NT2/D1 (cell line): ENCODE results near the gene MLF1.

Experiments
- DNase-seq: peaks from one replicate; pipeline ENCODE4 v3.0.0-alpha.2; 2011; ENCODE audit warnings: low read depth, low spot score
- H3K27me3 ChIP-seq: 2 replicates; pipeline ENCODE4 v1.6.0; 2011; ENCODE audit warnings: mild to moderate bottlenecking; ENCODE audit not compliant: insufficient read length, insufficient read depth
- H3K36me3 ChIP-seq: 2 replicates; pipeline ENCODE4 v1.6.1; 2011; ENCODE audit warnings: mild to moderate bottlenecking, low read length, mixed read lengths; ENCODE audit not compliant: insufficient read depth, insufficient read length
- H3K4me1 ChIP-seq: 2 replicates; pipeline ENCODE4 v1.5.1; 2011; ENCODE audit not compliant: insufficient read depth, insufficient read length
- H3K4me3 ChIP-seq: 2 replicates; pipeline ENCODE4 v1.5.1; 2011; ENCODE audit warnings: low read depth; ENCODE audit not compliant: insufficient read length
- H3K9ac ChIP-seq: 2 replicates; pipeline ENCODE4 v1.6.0; 2011; ENCODE audit warnings: low read depth; ENCODE audit not compliant: insufficient read length
- H3K9me3 ChIP-seq: 2 replicates; pipeline ENCODE4 v1.5.1; 2011; ENCODE audit warnings: mild to moderate bottlenecking, low read length; ENCODE audit not compliant: insufficient read depth
- SUZ12 ChIP-seq: IDR thresholded peaks from 2 replicates; pipeline ENCODE4 v1.6.1; 2011; ENCODE audit not compliant: insufficient read length, insufficient read depth; ENCODE audit errors: extremely low read depth
- YY1 ChIP-seq: IDR thresholded peaks from 2 replicates; pipeline ENCODE4 v1.6.1; 2011; ENCODE audit not compliant: insufficient read length, insufficient read depth
- ZNF274 ChIP-seq: IDR thresholded peaks from 2 replicates; pipeline ENCODE4 v1.6.1; 2011; ENCODE audit warnings: mild to moderate bottlenecking, low read depth, low read length

The MLF1 gene

GRCh38 chr3:158563076-158563475 is 7.9 kb upstream of the MLF1 start:
- no peak for TF ChIP-seq SUZ12
- no peak for TF ChIP-seq ZNF274
- TF ChIP-seq YY1 = no peak

GRCh38 chr3:158565076-158565475 is 5.9 kb upstream of the MLF1 start:
- Histone ChIP-seq H3K4me3 (no peak overlapping the region), H3K27me3 (no peaks in the 10 kb centered on the region), H3K36me3 (no peaks in the 10 kb centered on the region), H3K9ac (no peak overlapping the region), H3K9me3 (no peaks in the 10 kb centered on the region), H3K4me1 (no peaks in the 10 kb centered on the region)
- TF ChIP-seq ZNF274 = no peak
- TF ChIP-seq YY1 = no peak
- no peak for TF ChIP-seq SUZ12
- DNase-seq = no peak

More at GRCh38 chr3:158563076-158563475, 7.9 kb upstream of the MLF1 start:
- Histone ChIP-seq H3K9ac (no peak overlapping the region), H3K9me3 (peaks cover 11% of the 10 kb centered on the region; the same call in 1 of the 2 replicates), H3K4me1 (no peaks in the 10 kb centered on the region), H3K36me3 (no peaks in the 10 kb centered on the region), H3K4me3 (no peak overlapping the region), H3K27me3 (no peaks in the 10 kb centered on the region)
- DNase-seq = no peak

DNA sequence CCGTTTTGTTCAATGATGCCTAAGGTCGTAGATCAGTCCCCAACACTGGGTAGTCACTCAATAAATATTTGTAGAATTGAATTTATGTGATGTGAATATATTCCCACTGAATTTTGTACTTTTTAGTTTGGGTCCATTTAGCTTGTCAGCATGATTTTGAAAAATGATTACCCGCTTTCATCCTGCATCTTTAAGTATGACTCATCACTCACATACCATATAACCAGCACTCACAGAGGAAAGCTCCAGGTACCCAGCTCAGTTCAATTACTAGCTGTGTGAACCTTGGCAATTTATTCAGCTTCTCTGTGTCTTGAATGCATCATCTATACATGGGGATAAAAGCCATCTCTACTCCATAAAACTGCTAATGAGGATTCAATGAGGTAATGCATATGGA is 2.2 kb upstream of the MLF1 start:
- Histone ChIP-seq H3K4me1 (no peaks in the 10 kb centered on the region), H3K36me3 (no peaks in the 10 kb centered on the region), H3K9ac (no peak overlapping the region), H3K9me3 (no peaks in the 10 kb centered on the region), H3K27me3 (peaks cover 7% of the 10 kb centered on the region), H3K4me3 (no peak overlapping the region)
- TF ChIP-seq YY1 = no peak
- TF ChIP-seq SUZ12 = no peak
- no peak for TF ChIP-seq ZNF274
- no peak for DNase-seq

- H3K4me3 ChIP-seq = no peak overlapping the region
- no peaks in the 10 kb centered on the region for H3K9me3 ChIP-seq
- H3K27me3 ChIP-seq = peaks cover 7% of the 10 kb centered on the region
- TF ChIP-seq SUZ12 = no peak
- DNase-seq = no peak
- no peak overlapping the region for H3K9ac ChIP-seq
- no peaks in the 10 kb centered on the region for H3K4me1 ChIP-seq
- H3K36me3 ChIP-seq = no peaks in the 10 kb centered on the region
These were observed 1.2 kb upstream of the MLF1 start for GRCh38 chr3:158569794-158570193.

GRCh38 chr3:158571969-158572765 is 1.2 kb downstream of the MLF1 start:
- no peaks in the 10 kb centered on the region for H3K9me3 ChIP-seq
- DNase-seq = no peak
- H3K4me3 ChIP-seq = no peak overlapping the region
- no peaks in the 10 kb centered on the region for H3K4me1 ChIP-seq
- H3K36me3 ChIP-seq = no peaks in the 10 kb centered on the region
- H3K27me3 ChIP-seq = peaks cover 7% of the 10 kb centered on the region
- H3K9ac ChIP-seq = no peak overlapping the region
- no peak for TF ChIP-seq YY1
- no peak for TF ChIP-seq ZNF274
- no peak for TF ChIP-seq SUZ12

- H3K36me3 ChIP-seq = no peaks in the 10 kb centered on the region
- no peak overlapping the region for H3K4me3 ChIP-seq
- TF ChIP-seq ZNF274 = no peak
- TF ChIP-seq YY1 = no peak
- DNase-seq = no peak
- H3K9ac ChIP-seq = no peak overlapping the region
- H3K9me3 ChIP-seq = no peaks in the 10 kb centered on the region
- peaks cover 7% of the 10 kb centered on the region for H3K27me3 ChIP-seq
- H3K4me1 ChIP-seq = no peaks in the 10 kb centered on the region
These were observed 1.7 kb downstream of the MLF1 start for GRCh38 chr3:158572766-158573060.

DNA sequence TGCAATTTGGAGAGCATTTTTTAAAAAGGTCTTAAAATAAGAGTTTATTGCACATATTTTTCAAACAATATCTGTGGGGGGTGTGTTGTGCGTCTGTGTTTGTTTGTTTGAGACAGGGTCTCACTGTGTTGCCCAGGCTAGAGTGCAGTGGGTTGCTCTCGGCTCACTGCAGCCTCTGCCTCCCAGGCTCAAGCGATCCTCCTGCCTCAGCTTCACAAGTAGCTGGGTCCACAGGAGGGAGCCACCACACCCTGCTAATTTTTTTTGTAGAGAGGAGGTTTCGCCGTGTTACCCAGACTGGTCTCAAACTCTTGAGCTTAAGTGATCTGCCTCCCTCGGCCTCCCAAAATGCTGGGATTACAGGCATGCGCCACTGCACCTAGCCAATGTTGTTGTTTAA is 2.7 kb downstream of the MLF1 start:
- Histone ChIP-seq H3K4me1 (no peaks in the 10 kb centered on the region), H3K4me3 (no peak overlapping the region), H3K27me3 (peaks cover 7% of the 10 kb centered on the region), H3K9me3 (no peaks in the 10 kb centered on the region), H3K9ac (no peak overlapping the region), H3K36me3 (no peaks in the 10 kb centered on the region)
- TF ChIP-seq SUZ12 = no peak
- no peak for TF ChIP-seq YY1
- TF ChIP-seq ZNF274 = no peak
- DNase-seq = no peak

DNA sequence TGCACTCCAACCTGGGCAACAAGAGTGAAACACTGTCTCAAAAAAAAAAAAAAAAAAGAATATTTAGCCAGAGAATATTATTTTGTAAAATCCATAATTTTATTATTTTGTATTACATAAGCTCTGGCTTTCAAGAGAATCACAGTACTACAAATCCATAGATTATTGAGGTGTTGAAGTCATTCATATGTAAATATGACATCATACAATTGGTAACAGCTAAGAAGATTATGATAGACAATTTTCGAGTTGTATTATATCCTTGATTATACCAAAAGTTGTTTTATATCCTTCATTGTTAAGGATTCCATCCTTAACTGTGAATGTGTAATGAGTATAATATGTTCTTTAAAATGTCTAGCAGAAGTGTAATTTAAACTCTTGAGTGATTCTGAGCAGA is 3.7 kb downstream of the MLF1 start:
- H3K9ac ChIP-seq = no peak overlapping the region
- H3K27me3 ChIP-seq = peaks cover 7% of the 10 kb centered on the region
- H3K9me3 ChIP-seq = no peaks in the 10 kb centered on the region
- no peaks in the 10 kb centered on the region for H3K4me1 ChIP-seq
- no peak for TF ChIP-seq SUZ12
- TF ChIP-seq ZNF274 = no peak
- TF ChIP-seq YY1 = no peak
- no peaks in the 10 kb centered on the region for H3K36me3 ChIP-seq
- DNase-seq = no peak
- no peak overlapping the region for H3K4me3 ChIP-seq
